Measurements from ENCODE around the gene EIF4E2.

DNA sequence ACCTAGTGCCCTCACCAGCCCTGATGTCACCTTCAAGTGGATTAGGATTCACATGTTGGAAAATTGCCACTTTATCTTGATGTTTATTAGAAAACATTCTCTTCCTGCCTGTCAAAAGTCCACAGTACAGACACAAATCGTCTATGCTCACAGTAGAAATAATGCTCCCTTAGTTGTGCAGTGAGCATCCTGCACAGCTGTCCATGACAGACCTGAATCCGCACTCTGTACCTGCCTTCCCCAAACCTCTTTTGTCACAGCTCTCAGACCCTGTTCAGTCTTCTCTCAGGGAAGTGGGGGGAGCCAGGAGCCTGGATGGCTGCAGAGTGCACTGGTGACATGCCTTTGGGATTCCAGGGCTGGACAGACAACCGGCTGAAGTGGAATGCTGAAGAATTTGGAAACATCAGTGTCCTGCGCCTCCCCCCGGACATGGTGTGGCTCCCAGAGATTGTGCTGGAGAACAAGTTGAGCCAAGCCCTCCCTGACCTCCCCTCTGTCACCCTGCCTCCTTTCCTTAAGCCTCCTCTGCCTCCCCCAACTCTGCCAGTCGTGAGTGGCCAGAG, 22.5 kb upstream of the EIF4E2 start:
- TF ChIP-seq NR3C1 (CRISPR knock-in tag; conservative IDR thresholded peaks at IDR 0.05; ENCODE audit: low read depth), result no peak
- no peak for TF ChIP-seq SP1 (CRISPR knock-in tag; conservative IDR thresholded peaks at IDR 0.05)
- TF ChIP-seq ZNF138 (CRISPR knock-in tag; conservative IDR thresholded peaks at IDR 0.05), result no peak
- TF ChIP-seq KAT7 (CRISPR knock-in tag; IDR thresholded peaks at IDR 0.05; ENCODE audit: borderline replicate concordance), result no peak
- no peak for TF ChIP-seq RORB (CRISPR knock-in tag; IDR thresholded peaks at IDR 0.05)
- TF ChIP-seq, protein P1, sequence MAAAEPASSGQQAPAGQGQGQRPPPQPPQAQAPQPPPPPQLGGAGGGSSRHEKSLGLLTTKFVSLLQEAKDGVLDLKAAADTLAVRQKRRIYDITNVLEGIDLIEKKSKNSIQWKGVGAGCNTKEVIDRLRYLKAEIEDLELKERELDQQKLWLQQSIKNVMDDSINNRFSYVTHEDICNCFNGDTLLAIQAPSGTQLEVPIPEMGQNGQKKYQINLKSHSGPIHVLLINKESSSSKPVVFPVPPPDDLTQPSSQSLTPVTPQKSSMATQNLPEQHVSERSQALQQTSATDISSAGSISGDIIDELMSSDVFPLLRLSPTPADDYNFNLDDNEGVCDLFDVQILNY (CRISPR knock-in tag; IDR thresholded peaks at IDR 0.05), result no peak
- TF ChIP-seq, protein P2, sequence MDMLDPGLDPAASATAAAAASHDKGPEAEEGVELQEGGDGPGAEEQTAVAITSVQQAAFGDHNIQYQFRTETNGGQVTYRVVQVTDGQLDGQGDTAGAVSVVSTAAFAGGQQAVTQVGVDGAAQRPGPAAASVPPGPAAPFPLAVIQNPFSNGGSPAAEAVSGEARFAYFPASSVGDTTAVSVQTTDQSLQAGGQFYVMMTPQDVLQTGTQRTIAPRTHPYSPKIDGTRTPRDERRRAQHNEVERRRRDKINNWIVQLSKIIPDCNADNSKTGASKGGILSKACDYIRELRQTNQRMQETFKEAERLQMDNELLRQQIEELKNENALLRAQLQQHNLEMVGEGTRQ (CRISPR knock-in tag; IDR thresholded peaks at IDR 0.05), result no peak

All from WTC11 (cell line).